ENCODE data around the gene RHBDL1.

RHBDL1 gene

DNA sequence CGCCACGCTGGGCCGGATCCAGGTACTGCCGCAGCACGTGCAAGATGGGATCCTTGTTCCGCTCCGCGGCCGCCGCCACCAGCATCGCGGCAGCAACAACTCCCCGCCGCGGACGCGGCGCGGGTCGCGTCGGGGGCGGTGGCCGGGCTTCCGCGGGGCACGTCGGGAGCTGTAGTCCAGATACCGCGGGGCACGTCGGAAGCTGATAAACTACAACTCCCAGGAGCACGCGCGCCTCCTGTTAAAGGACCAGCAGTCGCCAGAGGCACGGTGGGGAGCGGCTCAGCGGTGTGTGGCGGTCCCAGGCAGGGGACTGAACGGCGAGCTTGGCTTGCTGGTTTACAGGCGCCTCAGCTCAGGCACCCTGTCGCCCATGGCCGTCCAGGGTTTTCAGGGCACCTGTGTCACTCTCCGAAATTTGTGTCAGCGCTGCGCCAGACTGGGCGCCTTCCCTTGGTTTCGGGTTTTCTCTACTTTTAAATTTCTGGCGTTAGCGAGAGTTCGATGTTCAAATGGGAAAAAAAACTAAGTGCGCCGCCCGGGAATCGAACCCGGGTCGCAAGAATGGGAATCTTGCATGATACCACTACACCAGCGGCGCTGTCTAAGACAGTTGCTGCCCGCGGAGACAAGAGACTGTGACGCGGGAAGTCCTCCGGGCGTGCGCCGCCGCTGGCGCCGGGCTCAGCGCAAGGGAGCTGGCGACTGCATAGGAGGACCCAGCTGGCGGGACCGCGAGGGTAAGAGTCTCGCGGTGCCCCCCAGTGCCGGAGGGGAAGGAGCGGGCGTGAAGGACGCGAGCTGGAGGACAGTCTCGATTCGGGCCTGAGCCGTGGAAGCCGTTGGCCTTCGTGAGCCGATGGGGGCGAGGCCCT, 39.0 kb upstream of the RHBDL1 start, which contains the start of gene METTL26:
TSS of gene METTL26 (minus strand) at position 100 of the 875 bp plus-strand sequence. CDS start at position 85, 15 bp downstream.
- H3K36me3 ChIP-seq = peaks cover 29% of the 10 kb centered on the region
- TF ChIP-seq Cebpa-rat (IDR thresholded peaks at IDR 0.05) = no peak
- H4K20me1 ChIP-seq = peaks cover 34% of the 10 kb centered on the region
- peaks cover 58% of the 10 kb centered on the region for H3K4me1 ChIP-seq
- peak within 1 kb of the TSS; percentile 92 for H3K4me3 ChIP-seq
- no peaks in the 10 kb centered on the region for H3K27me3 ChIP-seq
- H3K9ac ChIP-seq = peak within 1 kb of the TSS; percentile 86
- peak within 1 kb of the TSS; percentile 97 for H3K4me2 ChIP-seq
- no peaks in the 10 kb centered on the region for H3K9me3 ChIP-seq
- peak within 1 kb of the TSS; percentile 92 for H3K27ac ChIP-seq

DNA sequence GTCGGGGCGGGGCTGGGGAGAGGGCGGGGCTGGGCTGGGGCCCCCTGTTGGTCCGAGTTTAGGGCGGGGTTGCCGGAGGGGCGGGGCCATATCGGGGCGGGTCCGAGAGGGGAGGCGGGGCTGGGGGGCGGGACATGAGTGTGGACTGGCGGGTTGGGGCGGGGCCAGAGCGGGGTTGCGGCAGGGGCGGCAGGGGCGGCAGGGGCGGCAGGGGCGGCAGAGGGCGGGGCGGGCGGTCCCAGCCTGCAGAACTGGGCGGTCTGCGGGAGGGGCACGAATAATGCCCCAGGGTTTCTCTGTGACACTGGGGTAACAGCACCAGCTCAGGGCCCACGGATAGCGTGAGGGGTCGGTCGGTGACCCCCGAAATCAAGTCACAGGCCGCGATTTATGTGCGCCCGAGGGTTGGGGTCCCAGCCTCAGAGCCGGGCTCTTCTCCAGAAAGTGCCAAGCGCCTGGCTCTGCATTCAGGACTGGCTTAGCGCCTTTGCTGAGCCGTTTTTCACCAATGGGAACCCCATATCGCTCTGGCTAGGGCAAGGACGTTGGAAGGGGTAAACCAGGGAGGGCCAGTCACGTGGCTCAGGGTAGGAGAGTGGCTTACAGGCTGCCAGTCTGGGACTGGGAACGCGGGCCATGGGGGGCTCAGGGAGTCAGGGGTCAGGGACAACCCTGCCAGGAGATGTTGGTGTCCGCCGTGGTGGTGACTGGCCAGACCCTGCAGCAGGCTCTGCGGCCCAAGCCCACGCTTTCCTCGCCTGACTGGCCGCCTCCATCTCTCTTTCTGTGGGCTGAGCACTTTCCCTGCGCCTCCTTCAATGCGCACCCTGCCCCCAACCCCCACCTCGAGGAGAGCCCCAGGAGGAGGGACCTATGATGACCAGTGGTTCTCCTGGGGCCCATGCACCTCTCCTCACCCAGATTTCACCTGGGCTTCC, 38.1 kb upstream of the RHBDL1 start:
- Histone ChIP-seq H3K9me3 (no peaks in the 10 kb centered on the region), H3K27ac (peak overlapping the region; percentile 68), H3K9ac (peak overlapping the region; percentile 86)

DNA sequence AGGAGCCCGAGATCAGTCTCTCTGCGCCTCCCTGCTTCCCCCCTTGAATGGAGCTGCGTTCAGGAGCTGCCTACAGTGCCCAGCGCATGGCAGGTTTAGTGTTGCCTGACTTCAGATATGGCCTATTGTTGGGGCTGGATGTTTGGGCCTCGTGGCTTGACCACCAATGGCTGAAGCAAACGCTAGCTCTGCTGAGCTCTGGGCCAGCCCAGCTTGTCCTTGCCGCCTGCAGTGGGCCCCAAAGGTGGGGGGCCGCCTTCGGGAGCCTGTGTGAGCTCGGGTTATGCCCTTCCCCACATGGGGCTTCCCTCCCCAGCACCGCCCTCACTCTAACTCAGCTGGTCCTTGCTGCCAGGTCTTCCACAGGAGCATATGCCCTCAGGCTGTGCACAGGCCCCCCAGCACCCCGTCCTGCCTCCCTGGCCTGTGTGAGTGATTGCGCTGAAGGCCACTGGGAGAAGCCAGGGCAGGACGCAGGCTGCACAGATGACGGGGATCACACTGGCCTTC, 37.4 kb upstream of the RHBDL1 start:
- peak overlapping the region; percentile 68 for H3K27ac ChIP-seq
- peaks cover 19% of the 10 kb centered on the region for H3K36me3 ChIP-seq
- H3K9ac ChIP-seq = peak overlapping the region; percentile 58; the same call in 1 of the 2 replicates
- H3K27me3 ChIP-seq = no peaks in the 10 kb centered on the region
- H4K20me1 ChIP-seq = peaks cover 31% of the 10 kb centered on the region
- no peak for TF ChIP-seq Cebpa-rat (IDR thresholded peaks at IDR 0.05)
- H3K4me3 ChIP-seq = no peak overlapping the region
- no peaks in the 10 kb centered on the region for H3K9me3 ChIP-seq
- H3K4me2 ChIP-seq = peak overlapping the region; percentile 89
- H3K4me1 ChIP-seq = peaks cover 66% of the 10 kb centered on the region

More for the DNA sequence above, 38.1 kb upstream of the RHBDL1 start:
- Histone ChIP-seq H3K4me1 (peaks cover 58% of the 10 kb centered on the region), H3K36me3 (peaks cover 26% of the 10 kb centered on the region), H4K20me1 (peaks cover 31% of the 10 kb centered on the region), H3K27me3 (no peaks in the 10 kb centered on the region), H3K4me3 (peak overlapping the region; percentile 92), H3K4me2 (peak overlapping the region; percentile 89)
- TF ChIP-seq Cebpa-rat (IDR thresholded peaks at IDR 0.05) = no peak

DNA sequence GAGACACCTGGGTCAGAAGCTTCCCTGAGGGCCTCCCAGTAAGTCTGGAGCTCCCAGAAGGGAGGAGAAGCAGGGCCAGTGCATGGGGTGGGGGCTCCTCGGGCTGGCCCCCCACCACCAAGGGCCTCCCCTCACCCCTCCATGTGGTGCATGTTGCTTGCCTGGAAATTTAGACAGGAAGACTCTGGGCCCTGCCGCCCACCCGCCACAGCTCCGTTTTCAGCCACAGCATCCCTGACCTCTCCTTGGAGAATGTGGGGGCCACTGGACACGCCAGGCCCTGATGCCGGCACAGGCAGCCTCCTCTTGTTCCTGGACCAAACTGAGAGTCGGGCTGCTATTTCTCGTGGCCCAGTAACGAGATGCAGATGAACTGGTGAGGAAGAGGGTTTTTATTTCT, 36.6 kb upstream of the RHBDL1 start:
- H3K4me3 ChIP-seq = peak overlapping the region; percentile 24; the same call in 1 of the 2 replicates
- no peaks in the 10 kb centered on the region for H3K27me3 ChIP-seq
- peaks cover 31% of the 10 kb centered on the region for H4K20me1 ChIP-seq
- no peak for TF ChIP-seq Cebpa-rat (IDR thresholded peaks at IDR 0.05)
- H3K9me3 ChIP-seq = no peaks in the 10 kb centered on the region
- peak overlapping the region; percentile 82 for H3K4me2 ChIP-seq
- H3K36me3 ChIP-seq = peaks cover 12% of the 10 kb centered on the region
- H3K9ac ChIP-seq = peak overlapping the region; percentile 59; the same call in 1 of the 2 replicates
- H3K27ac ChIP-seq = peak overlapping the region; percentile 81
- H3K4me1 ChIP-seq = peaks cover 73% of the 10 kb centered on the region

DNA sequence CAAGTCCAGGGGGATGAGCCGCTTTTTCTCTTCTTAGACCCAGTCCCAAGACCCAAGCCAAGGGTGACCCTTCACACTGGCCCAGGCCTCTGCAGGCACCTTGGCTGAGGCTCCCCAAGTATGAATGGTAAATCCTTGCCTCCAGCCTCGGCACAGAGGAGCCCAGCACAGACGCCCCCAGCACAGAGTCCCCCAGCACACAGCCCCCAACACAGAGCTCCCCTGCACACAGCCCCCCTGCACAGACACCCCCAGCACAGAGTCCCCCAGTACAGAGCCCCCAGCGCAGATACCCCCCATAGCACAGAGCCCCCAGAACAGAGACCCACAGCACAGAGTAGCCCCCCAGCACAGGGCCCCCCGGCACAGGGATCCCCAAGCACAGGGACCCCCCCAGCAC, 34.9 kb upstream of the RHBDL1 start:
- TF ChIP-seq Cebpa-rat (IDR thresholded peaks at IDR 0.05) = no peak
- no peaks in the 10 kb centered on the region for H3K27me3 ChIP-seq
- H3K4me2 ChIP-seq = peak overlapping the region; percentile 99
- H3K36me3 ChIP-seq = no peaks in the 10 kb centered on the region
- no peaks in the 10 kb centered on the region for H3K9me3 ChIP-seq
- H3K4me3 ChIP-seq = peak overlapping the region; percentile 93
- H3K9ac ChIP-seq = peak overlapping the region; percentile 87
- peak overlapping the region; percentile 90 for H3K27ac ChIP-seq
- H3K4me1 ChIP-seq = peaks cover 72% of the 10 kb centered on the region
- H4K20me1 ChIP-seq = peaks cover 31% of the 10 kb centered on the region

DNA sequence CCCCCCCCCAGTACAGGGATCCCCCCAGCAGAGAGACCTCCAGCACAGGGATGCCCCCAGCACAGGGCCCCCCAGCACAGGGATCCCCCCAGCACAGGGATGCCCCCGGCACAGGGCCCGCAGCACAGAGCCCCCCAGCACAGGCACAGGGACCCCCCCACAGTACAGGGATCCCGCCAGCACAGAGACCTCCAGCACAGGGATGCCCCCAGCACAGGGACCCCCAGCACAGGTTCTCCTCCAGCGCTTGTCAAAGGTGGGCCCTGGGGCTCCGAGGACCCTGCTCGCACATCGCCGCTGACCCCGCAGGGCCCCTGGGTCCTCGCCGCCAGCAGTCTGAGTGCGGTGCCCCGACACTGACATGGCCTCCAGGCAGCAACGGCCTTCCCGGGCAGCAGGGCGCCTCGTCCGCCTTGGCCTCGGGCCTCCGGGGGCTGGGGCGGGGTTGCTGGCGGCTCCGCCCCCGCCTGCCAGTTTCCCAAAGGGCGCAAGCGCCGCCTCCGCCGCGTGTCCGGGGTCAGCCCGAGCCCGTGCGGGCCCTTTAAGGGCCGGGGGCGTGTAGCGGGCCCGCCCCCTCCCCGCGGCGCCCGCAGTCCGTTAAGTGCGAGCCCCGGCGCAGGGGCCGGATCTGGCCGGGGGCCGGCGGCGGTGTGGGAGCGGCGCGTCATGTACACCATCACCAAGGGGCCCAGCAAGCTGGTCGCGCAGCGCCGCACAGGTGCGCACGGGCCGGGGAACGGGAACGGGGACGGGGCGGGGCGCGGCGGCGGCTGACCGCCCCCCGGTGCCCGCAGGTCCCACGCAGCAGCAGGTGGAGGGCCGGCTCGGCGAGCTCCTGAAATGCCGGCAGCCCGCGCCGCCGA, 33.9 kb upstream of the RHBDL1 start, which contains the start of gene MCRIP2:
TSS of gene MCRIP2 (plus strand) at position 503 of the 863 bp plus-strand sequence. CDS start at position 667, 164 bp downstream.
- no peaks in the 10 kb centered on the region for H3K9me3 ChIP-seq
- H3K27ac ChIP-seq = peak within 1 kb of the TSS; percentile 90
- H3K4me3 ChIP-seq = peak within 1 kb of the TSS; percentile 93
- no peaks in the 10 kb centered on the region for H3K27me3 ChIP-seq
- peaks cover 81% of the 10 kb centered on the region for H3K4me1 ChIP-seq
- H3K9ac ChIP-seq = peak within 1 kb of the TSS; percentile 87
- H3K36me3 ChIP-seq = peaks cover 7% of the 10 kb centered on the region
- H4K20me1 ChIP-seq = peaks cover 41% of the 10 kb centered on the region
- TF ChIP-seq Cebpa-rat (IDR thresholded peaks at IDR 0.05) = no peak
- peak within 1 kb of the TSS; percentile 99 for H3K4me2 ChIP-seq

DNA sequence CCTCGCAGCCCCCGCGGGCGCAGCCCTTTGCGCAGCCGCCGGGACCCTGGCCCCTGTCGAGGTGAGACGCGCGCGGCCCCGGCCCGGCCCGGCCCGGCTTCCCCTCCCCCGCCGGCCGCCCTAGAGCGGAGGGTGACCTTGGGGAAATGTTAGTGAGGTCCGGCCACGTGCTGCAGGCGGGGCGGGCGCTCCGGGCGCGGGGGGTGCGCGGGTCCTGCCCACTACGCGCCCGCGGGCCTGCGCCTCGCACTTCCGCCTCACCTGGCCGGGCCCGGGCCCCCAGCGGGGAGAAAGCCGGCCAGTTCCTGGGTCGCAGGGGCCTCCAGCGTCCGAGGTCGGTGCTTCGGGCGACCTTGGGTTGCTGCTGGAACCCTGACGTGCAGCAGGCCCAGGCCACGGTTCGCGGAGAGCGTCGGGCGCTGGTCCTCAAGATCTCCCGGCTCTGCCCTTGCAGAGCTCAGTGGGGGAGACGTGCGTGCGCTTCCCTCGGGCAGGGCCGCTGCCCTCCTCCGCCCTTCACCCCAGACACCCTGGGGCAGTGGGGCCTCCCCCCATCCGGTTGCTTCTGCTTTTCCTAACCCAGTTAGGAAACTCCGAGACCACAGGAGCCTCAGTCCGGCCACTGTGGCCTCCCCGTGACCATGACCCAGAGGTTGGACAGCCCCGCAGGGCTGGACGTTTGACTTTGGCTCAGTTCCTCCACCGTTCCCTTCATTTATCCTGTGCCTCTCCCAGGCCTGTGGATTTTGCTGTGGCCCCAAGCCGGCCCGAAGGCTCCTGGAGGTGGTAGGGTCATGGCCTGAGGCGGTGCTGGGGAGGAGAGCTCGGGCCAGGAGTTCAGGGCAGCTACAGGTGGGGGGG, 33.1 kb upstream of the RHBDL1 start:
- Histone ChIP-seq H3K4me3 (peak overlapping the region; percentile 93), H3K9me3 (no peaks in the 10 kb centered on the region), H3K9ac (peak overlapping the region; percentile 87), H3K27me3 (no peaks in the 10 kb centered on the region), H3K36me3 (peaks cover 15% of the 10 kb centered on the region), H3K4me1 (peaks cover 87% of the 10 kb centered on the region), H3K4me2 (peak overlapping the region; percentile 99), H3K27ac (peak overlapping the region; percentile 90), H4K20me1 (peaks cover 49% of the 10 kb centered on the region)
- no peak for TF ChIP-seq Cebpa-rat (IDR thresholded peaks at IDR 0.05)

DNA sequence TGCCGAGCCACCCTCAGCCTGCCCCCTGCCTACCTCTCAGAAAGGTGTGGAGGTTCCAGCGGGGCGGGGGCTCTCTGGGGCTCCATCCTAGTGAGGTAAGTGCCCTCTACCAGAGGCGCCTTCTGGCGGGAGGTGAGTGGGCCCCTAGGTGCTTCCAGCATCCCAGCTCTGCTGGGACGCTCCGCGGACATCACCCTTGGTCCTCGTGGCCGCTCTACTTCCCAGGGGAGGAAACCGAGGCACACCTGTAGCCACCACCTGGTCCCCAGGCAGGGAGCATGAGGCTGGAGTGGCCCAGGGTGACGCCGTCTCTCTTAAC, 32.5 kb upstream of the RHBDL1 start:
- peak overlapping the region; percentile 99 for H3K4me2 ChIP-seq
- peak overlapping the region; percentile 93 for H3K4me3 ChIP-seq
- H3K9ac ChIP-seq = peak overlapping the region; percentile 87
- H3K27ac ChIP-seq = peak overlapping the region; percentile 90
- peaks cover 87% of the 10 kb centered on the region for H3K4me1 ChIP-seq
- peaks cover 55% of the 10 kb centered on the region for H4K20me1 ChIP-seq
- no peak for TF ChIP-seq Cebpa-rat (IDR thresholded peaks at IDR 0.05)
- peaks cover 17% of the 10 kb centered on the region for H3K36me3 ChIP-seq
- H3K27me3 ChIP-seq = no peaks in the 10 kb centered on the region
- no peaks in the 10 kb centered on the region for H3K9me3 ChIP-seq
